BJ (cell line): ENCODE results near the gene PTGDS. TPM values are rescaled to one million over a fixed set of nuclear protein-coding genes. Genes with fewer than 3 reads are reported as not detected.

Source experiments
- CTCF ChIA-PET: fragments of 350-600 bp; formaldehyde crosslinking; extraction: SDS; loops from one replicate; lab custom pipeline; 2021; ENCODE audit warnings: antibody characterized with exemption, inconsistent platforms; lab: Yijun Ruan, JAX
- POLR2A ChIA-PET: fragments of 300-600 bp; sonication (Branson Sonifier 250); formaldehyde crosslinking; extraction: SDS; loops from one replicate; lab custom pipeline; 2021; ENCODE audit warnings: antibody characterized with exemption; lab: Charles Lee
- DNase-seq: peaks from one replicate; pipeline ENCODE4 v3.0.0-alpha.2; 2011; ENCODE audit warnings: low read depth
- H3K27me3 ChIP-seq: 2 replicates; pipeline ENCODE4 v1.6.0; 2011; ENCODE audit warnings: low read length; ENCODE audit not compliant: control insufficient read depth, insufficient read depth
- H3K36me3 ChIP-seq: 2 replicates; pipeline ENCODE4 v1.5.1; 2011; ENCODE audit warnings: low read length; ENCODE audit not compliant: control insufficient read depth, insufficient read depth
- H3K4me3 ChIP-seq: 2 replicates; pipeline ENCODE4 v1.5.1; 2011; ENCODE audit warnings: low read depth, mild to moderate bottlenecking, control low read depth, low read length
- polyA plus RNA-seq: library from polyadenylated mRNA; depleted of rRNA; stranded (reverse); fragments of >200 nt; gene quantifications from 2 replicates; pipeline ENCODE4 v1.2.3, GENCODE V29; 2011
- TF ChIP-seq, protein P1 (sequence below): IDR thresholded peaks from 2 replicates; pipeline ENCODE4 v1.5.1; 2011; ENCODE audit warnings: low read depth, mild to moderate bottlenecking, control low read depth, inconsistent platforms, low read length, moderate library complexity; ENCODE audit not compliant: insufficient read depth

The PTGDS gene
- polyA plus RNA-seq, 1 experiment: 0.58 TPM

GRCh38 chr9:136945333-136946227 lies 31.7 kb upstream of the PTGDS start:
- CTCF ChIA-PET: interaction anchor here (0.6 to 4.1 kb wide), 4 partner anchors 14 to 119 kb away, joined by 3 to 118 read pairs (median 4); partner anchors contain the start of gene FUT7
- TF ChIP-seq, protein P1, sequence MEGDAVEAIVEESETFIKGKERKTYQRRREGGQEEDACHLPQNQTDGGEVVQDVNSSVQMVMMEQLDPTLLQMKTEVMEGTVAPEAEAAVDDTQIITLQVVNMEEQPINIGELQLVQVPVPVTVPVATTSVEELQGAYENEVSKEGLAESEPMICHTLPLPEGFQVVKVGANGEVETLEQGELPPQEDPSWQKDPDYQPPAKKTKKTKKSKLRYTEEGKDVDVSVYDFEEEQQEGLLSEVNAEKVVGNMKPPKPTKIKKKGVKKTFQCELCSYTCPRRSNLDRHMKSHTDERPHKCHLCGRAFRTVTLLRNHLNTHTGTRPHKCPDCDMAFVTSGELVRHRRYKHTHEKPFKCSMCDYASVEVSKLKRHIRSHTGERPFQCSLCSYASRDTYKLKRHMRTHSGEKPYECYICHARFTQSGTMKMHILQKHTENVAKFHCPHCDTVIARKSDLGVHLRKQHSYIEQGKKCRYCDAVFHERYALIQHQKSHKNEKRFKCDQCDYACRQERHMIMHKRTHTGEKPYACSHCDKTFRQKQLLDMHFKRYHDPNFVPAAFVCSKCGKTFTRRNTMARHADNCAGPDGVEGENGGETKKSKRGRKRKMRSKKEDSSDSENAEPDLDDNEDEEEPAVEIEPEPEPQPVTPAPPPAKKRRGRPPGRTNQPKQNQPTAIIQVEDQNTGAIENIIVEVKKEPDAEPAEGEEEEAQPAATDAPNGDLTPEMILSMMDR: no peak
- Histone ChIP-seq H3K4me3 (no peak overlapping the region), H3K27me3 (no peaks in the 10 kb centered on the region), H3K36me3 (peaks cover 20% of the 10 kb centered on the region)
- no peak for DNase-seq
- POLR2A ChIA-PET: no interaction called here

DNA sequence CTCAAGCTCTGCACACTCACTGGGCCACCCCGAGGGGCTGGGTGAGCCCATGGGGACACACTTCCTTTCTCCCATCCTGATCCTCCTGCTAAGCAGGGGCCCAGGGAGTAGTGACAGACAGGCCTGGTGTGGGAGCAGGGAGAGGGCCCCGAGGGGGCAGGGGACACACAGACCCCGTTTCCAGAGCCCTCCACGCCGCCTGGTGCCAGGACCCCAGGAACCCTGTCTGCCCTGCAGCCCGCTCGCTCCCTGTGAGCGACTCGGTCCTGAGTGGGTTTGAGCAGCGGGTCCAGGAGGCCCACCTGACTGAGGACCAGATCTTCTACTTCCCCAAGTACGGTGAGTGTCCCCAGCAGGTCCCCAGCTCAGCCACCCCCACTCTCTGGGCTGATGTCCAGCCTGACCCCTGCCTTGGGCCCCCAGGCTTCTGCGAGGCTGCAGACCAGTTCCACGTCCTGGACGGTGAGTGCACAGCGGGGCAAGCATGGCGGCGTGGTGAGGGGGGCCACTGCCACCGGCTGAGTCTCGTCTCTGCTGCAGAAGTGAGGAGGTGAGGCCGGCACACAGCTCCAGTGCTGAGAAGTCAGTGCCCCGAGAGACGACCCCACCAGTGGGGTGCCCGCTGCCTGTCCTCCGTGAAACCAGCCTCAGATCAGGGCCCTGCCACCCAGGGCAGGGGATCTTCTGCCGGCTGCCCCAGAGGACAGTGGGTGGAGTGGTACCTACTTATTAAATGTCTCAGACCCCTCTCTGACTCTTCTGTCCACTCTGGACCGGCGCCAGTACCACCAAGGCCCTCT lies 30.9 kb upstream of the PTGDS start:
- DNase-seq: no peak
- Histone ChIP-seq H3K36me3 (peaks cover 12% of the 10 kb centered on the region), H3K27me3 (no peaks in the 10 kb centered on the region), H3K4me3 (no peak overlapping the region)
- CTCF ChIA-PET: interaction anchor here (1.4 to 4.1 kb wide), 6 partner anchors 13 to 158 kb away, joined by 3 to 118 read pairs (median 10); partner anchors contain the start of gene FUT7
- TF ChIP-seq, protein P1: no peak
- POLR2A ChIA-PET: no interaction called here

DNA sequence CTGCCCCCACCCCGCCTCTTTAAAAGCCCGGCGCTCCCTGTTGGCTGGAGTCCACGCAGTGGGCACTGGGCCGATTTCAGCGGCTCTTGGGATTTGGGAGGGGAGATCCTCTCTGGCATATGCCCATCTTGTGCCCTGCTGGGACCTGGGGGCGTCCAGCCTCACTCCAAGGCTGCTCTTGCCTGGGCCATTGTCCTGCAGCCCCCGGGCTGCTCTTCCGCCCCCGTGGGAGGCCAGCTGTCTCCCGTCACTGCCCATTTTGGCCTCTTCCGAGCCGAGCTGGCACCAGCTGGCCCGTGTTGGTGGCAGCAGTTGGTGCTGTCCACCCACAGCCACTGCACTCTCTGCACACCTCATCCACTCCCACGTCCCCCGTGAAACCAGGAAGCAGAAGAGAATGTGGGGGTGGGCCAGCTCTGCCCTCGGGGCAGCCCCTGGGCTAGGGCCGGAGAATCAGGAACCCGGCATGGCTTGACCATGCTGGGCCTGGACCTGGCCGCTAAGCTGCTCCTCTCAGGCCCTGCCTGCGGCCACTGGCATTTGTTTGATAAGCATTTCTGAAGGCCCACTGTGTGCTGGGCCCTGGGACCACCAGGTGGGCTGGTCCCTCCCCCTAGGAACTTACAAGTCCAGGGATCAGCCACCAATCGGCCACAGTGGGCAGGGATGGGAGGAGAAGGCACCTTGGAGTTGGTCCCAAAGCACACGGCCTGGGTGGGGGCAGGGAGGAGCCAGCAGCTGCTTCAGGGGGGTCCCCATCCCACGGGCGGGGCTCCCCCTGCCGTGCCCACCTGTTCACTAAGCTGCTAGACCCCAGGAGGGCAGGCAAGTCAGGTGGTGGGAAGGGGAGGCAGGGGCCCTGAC lies 30.0 kb upstream of the PTGDS start:
- TF ChIP-seq, protein P1: no peak
- Histone ChIP-seq H3K4me3 (no peak overlapping the region), H3K36me3 (peaks cover 6% of the 10 kb centered on the region), H3K27me3 (no peaks in the 10 kb centered on the region)
- DNase-seq: no peak
- ChIA-PET CTCF (interaction anchor here (0.6 to 4.1 kb wide), 30 partner anchors 8 to 278 kb away, joined by 3 to 118 read pairs (median 4); partner anchors contain the start of genes AJM1, FUT7 and TMEM141), POLR2A (no interaction called here)

DNA sequence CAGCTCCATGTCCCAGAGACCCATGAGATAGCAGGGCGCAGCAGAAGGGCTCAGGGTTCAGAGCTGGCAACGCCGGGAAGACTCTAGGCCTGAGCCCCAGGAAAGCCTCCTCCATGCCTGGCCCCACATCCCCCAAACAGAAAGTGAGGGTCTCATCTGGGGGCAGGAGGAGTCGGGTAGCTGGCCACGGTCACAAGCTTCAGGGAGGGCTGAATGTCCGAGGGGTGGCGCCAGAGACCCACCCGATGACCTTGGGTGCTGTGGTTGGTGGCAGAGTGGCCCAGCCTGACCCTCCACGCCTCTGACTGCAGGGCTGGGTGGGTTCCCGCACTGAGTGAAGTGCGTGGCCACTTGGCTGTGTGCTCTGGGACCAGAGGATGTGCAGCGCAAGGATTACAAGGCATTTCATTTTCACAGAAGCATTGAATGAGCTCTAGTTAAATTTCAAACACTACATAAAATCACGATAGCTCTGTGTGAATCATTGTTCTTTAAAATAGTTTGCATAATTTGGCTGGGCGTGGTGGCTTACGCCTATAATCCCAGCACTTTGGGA lies 29.3 kb upstream of the PTGDS start:
- TF ChIP-seq, protein P1: peak; percentile 61
- ChIA-PET CTCF (interaction anchor here (0.5 to 4.1 kb wide), 30 partner anchors 9 to 278 kb away, joined by 3 to 118 read pairs (median 4); partner anchors contain the start of genes AJM1, FUT7 and TMEM141), POLR2A (interaction anchor here (0.6 kb wide), 1 partner anchor 101 kb away, joined by 10 read pairs; no protein-coding TSS in a partner anchor)
- H3K4me3 ChIP-seq: no peak overlapping the region
- no peak for DNase-seq
- no peaks in the 10 kb centered on the region; the same call in 1 of the 2 replicates for H3K36me3 ChIP-seq
- H3K27me3 ChIP-seq: no peaks in the 10 kb centered on the region
